Natural killer cell (primary cell): Measurements from ENCODE around the gene UNK. TPM values are rescaled to one million over a fixed set of nuclear protein-coding genes. Genes with fewer than 3 reads are reported as not detected.

Experiments
- ATAC-seq, 3 donors: fragments of 150-1000 bp in 2 of 3; fragments of 200-7000 bp in 1 of 3; cut with Tn5 transposase; 1 replicate in 1 of 3; 2 replicates in 2 of 3; pipeline ENCODE4 v1.10.0; 2021; ENCODE audit warnings: mild to moderate bottlenecking in 2 of 3, moderate library complexity in 2 of 3
- DNase-seq, 2 donors: peaks; one replicate each; pipeline versions ENCODE4 v3.0.0 to v3.0.0-alpha.2; 2013 to 2021; ENCODE audit warnings: mixed read lengths in 1 of 2
- H3K27ac ChIP-seq: one replicate; pipeline ENCODE4 v1.5.1; 2013; ENCODE audit warnings: mild to moderate bottlenecking, low read length
- H3K27me3 ChIP-seq: one replicate; pipeline ENCODE4 v1.6.1; 2013; ENCODE audit warnings: low read length; ENCODE audit not compliant: control insufficient read depth, insufficient read depth
- H3K36me3 ChIP-seq: one replicate; pipeline ENCODE4 v1.6.1; 2013; ENCODE audit warnings: low read length; ENCODE audit not compliant: control insufficient read depth, insufficient read depth
- H3K4me1 ChIP-seq: one replicate; pipeline ENCODE4 v1.6.1; 2013; ENCODE audit warnings: low read length; ENCODE audit not compliant: control insufficient read depth, insufficient read depth
- H3K4me3 ChIP-seq: one replicate; pipeline ENCODE4 v1.5.1; 2013; ENCODE audit warnings: low read length
- H3K9me3 ChIP-seq: one replicate; pipeline ENCODE4 v1.6.1; 2013; ENCODE audit warnings: low read length; ENCODE audit not compliant: control insufficient read depth, insufficient read depth
- H3K27ac Mint-ChIP-seq, 2 donors: one replicate each; pipeline ENCODE4 v1.8.0; 2022; ENCODE audit warnings: mild to moderate bottlenecking in 2 of 2, mixed read lengths in 2 of 2, moderate library complexity in 1 of 2
- H3K27me3 Mint-ChIP-seq, 2 donors: one replicate each; pipeline ENCODE4 v1.8.0; 2022; ENCODE audit warnings: low read depth in 2 of 2, mixed read lengths in 2 of 2
- H3K36me3 Mint-ChIP-seq: one replicate; pipeline ENCODE4 v1.8.0; 2022; ENCODE audit warnings: mixed read lengths
- H3K4me1 Mint-ChIP-seq, 2 donors: one replicate each; pipeline ENCODE4 v1.8.0; 2022; ENCODE audit warnings: mixed read lengths in 2 of 2
- H3K4me3 Mint-ChIP-seq: one replicate; pipeline ENCODE4 v1.8.0; 2022; ENCODE audit warnings: mild to moderate bottlenecking, moderate library complexity, mixed read lengths
- H3K9me3 Mint-ChIP-seq, 2 donors: one replicate each; pipeline ENCODE4 v1.8.0; 2022; ENCODE audit warnings: mixed read lengths in 2 of 2
- WGBS: methylation state at CpG from one replicate; pipeline ENCODE4 v1.1.7; 2013; ENCODE audit warnings: missing lambda C conversion rate; ENCODE audit not compliant: insufficient coverage; 5-methylcytosine and 5-hydroxymethylcytosine counted together
- intact Hi-C: fragments of 100-400 bp; cut with micrococcal nuclease; formaldehyde crosslinking; loops from one replicate; pipeline ENCODE4 v1.14.2; 2022
- total RNA-seq, 4 donors: library from RNA; stranded (reverse); fragments of 120-200 nt in 1 of 4; gene quantifications; one replicate each; pipeline versions ENCODE4 v1.2.3 to v1.2.4, GENCODE V29; 2013 to 2022
- TF ChIP-seq, protein P1 (sequence below): fragments of 200-600 bp; IDR thresholded peaks from one replicate; pipeline ENCODE4 v1.8.0; 2022; ENCODE audit warnings: antibody characterized with exemption

UNK gene
- total RNA-seq, 3 donors from 2014 or later (not counting 1 experiment from before 2014, with no cell fraction given), result 44.2 to 51.3 (median 44.5) TPM

- Mint-ChIP-seq H3K4me3 (no peak overlapping the region), H3K27me3 (peaks cover 3 to 7% of the 10 kb centered on the region in 2 donors), H3K9me3 (no peaks in the 10 kb centered on the region), H3K36me3 (no peaks in the 10 kb centered on the region), H3K4me1 (peaks cover 16 to 20% of the 10 kb centered on the region in 2 donors), H3K27ac (no peak overlapping the region)
- H3K36me3 ChIP-seq, result no peaks in the 10 kb centered on the region
- H3K4me3 ChIP-seq, result no peak overlapping the region
- TF ChIP-seq, protein P1, sequence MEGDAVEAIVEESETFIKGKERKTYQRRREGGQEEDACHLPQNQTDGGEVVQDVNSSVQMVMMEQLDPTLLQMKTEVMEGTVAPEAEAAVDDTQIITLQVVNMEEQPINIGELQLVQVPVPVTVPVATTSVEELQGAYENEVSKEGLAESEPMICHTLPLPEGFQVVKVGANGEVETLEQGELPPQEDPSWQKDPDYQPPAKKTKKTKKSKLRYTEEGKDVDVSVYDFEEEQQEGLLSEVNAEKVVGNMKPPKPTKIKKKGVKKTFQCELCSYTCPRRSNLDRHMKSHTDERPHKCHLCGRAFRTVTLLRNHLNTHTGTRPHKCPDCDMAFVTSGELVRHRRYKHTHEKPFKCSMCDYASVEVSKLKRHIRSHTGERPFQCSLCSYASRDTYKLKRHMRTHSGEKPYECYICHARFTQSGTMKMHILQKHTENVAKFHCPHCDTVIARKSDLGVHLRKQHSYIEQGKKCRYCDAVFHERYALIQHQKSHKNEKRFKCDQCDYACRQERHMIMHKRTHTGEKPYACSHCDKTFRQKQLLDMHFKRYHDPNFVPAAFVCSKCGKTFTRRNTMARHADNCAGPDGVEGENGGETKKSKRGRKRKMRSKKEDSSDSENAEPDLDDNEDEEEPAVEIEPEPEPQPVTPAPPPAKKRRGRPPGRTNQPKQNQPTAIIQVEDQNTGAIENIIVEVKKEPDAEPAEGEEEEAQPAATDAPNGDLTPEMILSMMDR, result no peak
- H3K9me3 ChIP-seq, result no peaks in the 10 kb centered on the region
- intact Hi-C loops, result no loop called here
- WGBS, result 89% methylated on average over 23 of the region's 24 CpGs
- no peaks in the 10 kb centered on the region for H3K27me3 ChIP-seq
- DNase-seq (no peak), ATAC-seq (no peak)
- peaks cover 38% of the 10 kb centered on the region for H3K4me1 ChIP-seq
- no peak overlapping the region for H3K27ac ChIP-seq
Observed at GRCh38 chr17:75751676-75752404, 32.8 kb upstream of the UNK start.

- Mint-ChIP-seq H3K27ac (no peak overlapping the region), H3K36me3 (no peaks in the 10 kb centered on the region), H3K4me3 (peak overlapping the region; percentile 35), H3K4me1 (peaks cover 16 to 20% of the 10 kb centered on the region in 2 donors), H3K27me3 (peaks cover 3 to 7% of the 10 kb centered on the region in 2 donors), H3K9me3 (no peaks in the 10 kb centered on the region)
- Histone ChIP-seq H3K4me3 (no peak overlapping the region), H3K27me3 (no peaks in the 10 kb centered on the region), H3K36me3 (no peaks in the 10 kb centered on the region), H3K27ac (no peak overlapping the region), H3K9me3 (no peaks in the 10 kb centered on the region), H3K4me1 (peaks cover 38% of the 10 kb centered on the region)
- TF ChIP-seq, protein P1, result no peak
- intact Hi-C loops, result no loop called here
- DNase-seq (no peak), ATAC-seq (no peak)
- 95% methylated on average over 10 of the region's 10 CpGs for WGBS
Observed at GRCh38 chr17:75752405-75752709, 32.2 kb upstream of the UNK start.

GRCh38 chr17:75752802-75753513, 31.6 kb upstream of the UNK start:
- Histone ChIP-seq H3K27ac (no peak overlapping the region), H3K36me3 (no peaks in the 10 kb centered on the region), H3K4me3 (peak overlapping the region; percentile 39), H3K9me3 (no peaks in the 10 kb centered on the region), H3K27me3 (no peaks in the 10 kb centered on the region), H3K4me1 (peaks cover 34% of the 10 kb centered on the region)
- intact Hi-C loops, result no loop called here
- Mint-ChIP-seq H3K27ac (no peak overlapping the region), H3K27me3 (peaks cover 0 to under 1% of the 10 kb centered on the region in 2 donors), H3K4me1 (peaks cover 11 to 15% of the 10 kb centered on the region in 2 donors), H3K9me3 (no peaks in the 10 kb centered on the region), H3K36me3 (no peaks in the 10 kb centered on the region), H3K4me3 (peak overlapping the region; percentile 69)
- 65% methylated on average over 19 of the region's 19 CpGs for WGBS
- peak in 1 of 2 donors; percentile 42 for DNase-seq
- TF ChIP-seq, protein P1, result no peak
- ATAC-seq, result no peak
